ENCODE results near the gene CMC2.

DNA sequence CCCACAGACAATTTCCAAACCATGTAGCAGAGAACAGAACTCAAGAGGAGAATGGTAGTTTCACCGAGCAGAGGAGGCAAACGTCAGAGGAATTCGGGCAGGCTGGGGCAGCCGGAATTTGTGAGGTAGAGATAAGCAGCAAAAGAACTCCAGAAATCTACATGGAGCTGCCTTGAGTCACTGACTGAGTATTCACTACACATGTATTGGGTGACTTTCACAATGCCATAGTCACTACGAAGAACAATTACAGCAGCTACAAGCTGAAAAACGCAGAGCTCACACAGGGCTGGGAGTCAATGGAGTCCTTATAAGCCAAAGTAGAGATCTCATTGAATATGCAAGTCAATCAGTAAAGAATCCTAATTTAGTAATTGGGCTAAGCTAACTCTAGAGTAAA lies 13.4 kb downstream of the CMC2 start:
- TF ChIP-seq, protein P1, sequence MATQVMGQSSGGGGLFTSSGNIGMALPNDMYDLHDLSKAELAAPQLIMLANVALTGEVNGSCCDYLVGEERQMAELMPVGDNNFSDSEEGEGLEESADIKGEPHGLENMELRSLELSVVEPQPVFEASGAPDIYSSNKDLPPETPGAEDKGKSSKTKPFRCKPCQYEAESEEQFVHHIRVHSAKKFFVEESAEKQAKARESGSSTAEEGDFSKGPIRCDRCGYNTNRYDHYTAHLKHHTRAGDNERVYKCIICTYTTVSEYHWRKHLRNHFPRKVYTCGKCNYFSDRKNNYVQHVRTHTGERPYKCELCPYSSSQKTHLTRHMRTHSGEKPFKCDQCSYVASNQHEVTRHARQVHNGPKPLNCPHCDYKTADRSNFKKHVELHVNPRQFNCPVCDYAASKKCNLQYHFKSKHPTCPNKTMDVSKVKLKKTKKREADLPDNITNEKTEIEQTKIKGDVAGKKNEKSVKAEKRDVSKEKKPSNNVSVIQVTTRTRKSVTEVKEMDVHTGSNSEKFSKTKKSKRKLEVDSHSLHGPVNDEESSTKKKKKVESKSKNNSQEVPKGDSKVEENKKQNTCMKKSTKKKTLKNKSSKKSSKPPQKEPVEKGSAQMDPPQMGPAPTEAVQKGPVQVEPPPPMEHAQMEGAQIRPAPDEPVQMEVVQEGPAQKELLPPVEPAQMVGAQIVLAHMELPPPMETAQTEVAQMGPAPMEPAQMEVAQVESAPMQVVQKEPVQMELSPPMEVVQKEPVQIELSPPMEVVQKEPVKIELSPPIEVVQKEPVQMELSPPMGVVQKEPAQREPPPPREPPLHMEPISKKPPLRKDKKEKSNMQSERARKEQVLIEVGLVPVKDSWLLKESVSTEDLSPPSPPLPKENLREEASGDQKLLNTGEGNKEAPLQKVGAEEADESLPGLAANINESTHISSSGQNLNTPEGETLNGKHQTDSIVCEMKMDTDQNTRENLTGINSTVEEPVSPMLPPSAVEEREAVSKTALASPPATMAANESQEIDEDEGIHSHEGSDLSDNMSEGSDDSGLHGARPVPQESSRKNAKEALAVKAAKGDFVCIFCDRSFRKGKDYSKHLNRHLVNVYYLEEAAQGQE (IDR thresholded peaks at IDR 0.05; ENCODE audit: borderline replicate concordance): no peak
- TF ChIP-seq, protein P2, sequence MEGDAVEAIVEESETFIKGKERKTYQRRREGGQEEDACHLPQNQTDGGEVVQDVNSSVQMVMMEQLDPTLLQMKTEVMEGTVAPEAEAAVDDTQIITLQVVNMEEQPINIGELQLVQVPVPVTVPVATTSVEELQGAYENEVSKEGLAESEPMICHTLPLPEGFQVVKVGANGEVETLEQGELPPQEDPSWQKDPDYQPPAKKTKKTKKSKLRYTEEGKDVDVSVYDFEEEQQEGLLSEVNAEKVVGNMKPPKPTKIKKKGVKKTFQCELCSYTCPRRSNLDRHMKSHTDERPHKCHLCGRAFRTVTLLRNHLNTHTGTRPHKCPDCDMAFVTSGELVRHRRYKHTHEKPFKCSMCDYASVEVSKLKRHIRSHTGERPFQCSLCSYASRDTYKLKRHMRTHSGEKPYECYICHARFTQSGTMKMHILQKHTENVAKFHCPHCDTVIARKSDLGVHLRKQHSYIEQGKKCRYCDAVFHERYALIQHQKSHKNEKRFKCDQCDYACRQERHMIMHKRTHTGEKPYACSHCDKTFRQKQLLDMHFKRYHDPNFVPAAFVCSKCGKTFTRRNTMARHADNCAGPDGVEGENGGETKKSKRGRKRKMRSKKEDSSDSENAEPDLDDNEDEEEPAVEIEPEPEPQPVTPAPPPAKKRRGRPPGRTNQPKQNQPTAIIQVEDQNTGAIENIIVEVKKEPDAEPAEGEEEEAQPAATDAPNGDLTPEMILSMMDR (IDR thresholded peaks at IDR 0.05; ENCODE audit: poor library complexity, severe bottlenecking): no peak
- TF ChIP-seq EZH2 (IDR thresholded peaks at IDR 0.05; ENCODE audit: borderline replicate concordance, insufficient read depth, low read length, poor library complexity, severe bottlenecking): no peak
- no peak for TF ChIP-seq POLR2AphosphoS5 (IDR thresholded peaks at IDR 0.05)
- TF ChIP-seq MXI1 (conservative IDR thresholded peaks at IDR 0.05; ENCODE audit: poor library complexity, severe bottlenecking): no peak
- no peak for TF ChIP-seq EP300 (conservative IDR thresholded peaks at IDR 0.05; ENCODE audit: poor library complexity, severe bottlenecking)
